WERI-Rb-1 (cell line): ENCODE results near the gene COL4A1.

Experiments
- DNase-seq: peaks from one replicate; pipeline ENCODE4 v3.0.0-alpha.2; 2020
- H3K27ac ChIP-seq: fragments of 250-450 bp; sonication (Bioruptor Pico); 2 replicates; pipeline ENCODE4 v1.5.1; 2020; ENCODE audit warnings: mild to moderate bottlenecking, moderate library complexity
- H3K27me3 ChIP-seq: fragments of 250-450 bp; sonication (Bioruptor Pico); 2 replicates; pipeline ENCODE4 v1.5.1; 2021; ENCODE audit warnings: mild to moderate bottlenecking, low read depth, moderate library complexity; ENCODE audit not compliant: insufficient read depth, severe bottlenecking
- H3K36me3 ChIP-seq: fragments of 250-450 bp; sonication (Bioruptor Pico); 2 replicates; pipeline ENCODE4 v1.5.1; 2020; ENCODE audit warnings: mild to moderate bottlenecking, moderate library complexity
- H3K4me3 ChIP-seq: 2 replicates; pipeline ENCODE4 v1.5.1; 2011; ENCODE audit warnings: low read depth, mild to moderate bottlenecking, control low read depth, low read length
- H3K9me3 ChIP-seq: fragments of 250-450 bp; sonication (Bioruptor Pico); 2 replicates; pipeline ENCODE4 v1.5.1; 2021; ENCODE audit warnings: mild to moderate bottlenecking, moderate library complexity; ENCODE audit not compliant: severe bottlenecking
- CTCF ChIP-seq: IDR thresholded peaks from 2 replicates; pipeline ENCODE4 v1.5.1; 2011; ENCODE audit warnings: low read depth, mild to moderate bottlenecking, control low read depth, inconsistent platforms, low read length

Gene COL4A1

GRCh38 chr13:110182461-110182860, 124.5 kb downstream of the COL4A1 start:
- Histone ChIP-seq H3K36me3 (peaks cover 16% of the 10 kb centered on the region), H3K27me3 (no peaks in the 10 kb centered on the region), H3K27ac (no peak overlapping the region), H3K9me3 (peaks cover 2% of the 10 kb centered on the region), H3K4me3 (no peak overlapping the region)
- no peak for DNase-seq
- TF ChIP-seq CTCF, result no peak

- no peak for DNase-seq
- Histone ChIP-seq H3K27ac (no peak overlapping the region), H3K27me3 (no peaks in the 10 kb centered on the region), H3K36me3 (peaks cover 16% of the 10 kb centered on the region), H3K4me3 (no peak overlapping the region), H3K9me3 (peaks cover 2% of the 10 kb centered on the region)
- TF ChIP-seq CTCF, result no peak
Observed at GRCh38 chr13:110182003-110182402, 125.0 kb downstream of the COL4A1 start.

- no peak overlapping the region for H3K4me3 ChIP-seq
- no peak for DNase-seq
- no peak overlapping the region for H3K27ac ChIP-seq
- peaks cover 1% of the 10 kb centered on the region for H3K9me3 ChIP-seq
- H3K36me3 ChIP-seq, result peaks cover 11% of the 10 kb centered on the region
- H3K27me3 ChIP-seq, result no peaks in the 10 kb centered on the region
- no peak for TF ChIP-seq CTCF
Observed at GRCh38 chr13:110179857-110180147, 127.2 kb downstream of the COL4A1 start.

- no peaks in the 10 kb centered on the region for H3K27me3 ChIP-seq
- no peak overlapping the region for H3K27ac ChIP-seq
- peaks cover 11% of the 10 kb centered on the region for H3K36me3 ChIP-seq
- no peaks in the 10 kb centered on the region for H3K9me3 ChIP-seq
- TF ChIP-seq CTCF, result no peak
- DNase-seq, result no peak
- H3K4me3 ChIP-seq, result no peak overlapping the region
Observed at GRCh38 chr13:110179116-110179856, 127.7 kb downstream of the COL4A1 start.

- no peaks in the 10 kb centered on the region for H3K27me3 ChIP-seq
- peaks cover 9% of the 10 kb centered on the region for H3K9me3 ChIP-seq
- no peak overlapping the region for H3K27ac ChIP-seq
- H3K4me3 ChIP-seq, result no peak overlapping the region
- no peak for DNase-seq
- no peak for TF ChIP-seq CTCF
- H3K36me3 ChIP-seq, result peaks cover 16% of the 10 kb centered on the region
Observed at GRCh38 chr13:110177790-110178189, 129.2 kb downstream of the COL4A1 start.

- peaks cover 9% of the 10 kb centered on the region for H3K9me3 ChIP-seq
- H3K27ac ChIP-seq, result no peak overlapping the region
- no peaks in the 10 kb centered on the region for H3K27me3 ChIP-seq
- no peak overlapping the region for H3K4me3 ChIP-seq
- TF ChIP-seq CTCF, result no peak
- H3K36me3 ChIP-seq, result peaks cover 16% of the 10 kb centered on the region
- DNase-seq, result no peak
Observed at GRCh38 chr13:110176431-110176830, 130.5 kb downstream of the COL4A1 start.
